Measurements from ENCODE around the gene AHDC1.
A peak's percentile ranks its signal among the peaks of the same experiment; 100 is the strongest.

The AHDC1 gene

DNA sequence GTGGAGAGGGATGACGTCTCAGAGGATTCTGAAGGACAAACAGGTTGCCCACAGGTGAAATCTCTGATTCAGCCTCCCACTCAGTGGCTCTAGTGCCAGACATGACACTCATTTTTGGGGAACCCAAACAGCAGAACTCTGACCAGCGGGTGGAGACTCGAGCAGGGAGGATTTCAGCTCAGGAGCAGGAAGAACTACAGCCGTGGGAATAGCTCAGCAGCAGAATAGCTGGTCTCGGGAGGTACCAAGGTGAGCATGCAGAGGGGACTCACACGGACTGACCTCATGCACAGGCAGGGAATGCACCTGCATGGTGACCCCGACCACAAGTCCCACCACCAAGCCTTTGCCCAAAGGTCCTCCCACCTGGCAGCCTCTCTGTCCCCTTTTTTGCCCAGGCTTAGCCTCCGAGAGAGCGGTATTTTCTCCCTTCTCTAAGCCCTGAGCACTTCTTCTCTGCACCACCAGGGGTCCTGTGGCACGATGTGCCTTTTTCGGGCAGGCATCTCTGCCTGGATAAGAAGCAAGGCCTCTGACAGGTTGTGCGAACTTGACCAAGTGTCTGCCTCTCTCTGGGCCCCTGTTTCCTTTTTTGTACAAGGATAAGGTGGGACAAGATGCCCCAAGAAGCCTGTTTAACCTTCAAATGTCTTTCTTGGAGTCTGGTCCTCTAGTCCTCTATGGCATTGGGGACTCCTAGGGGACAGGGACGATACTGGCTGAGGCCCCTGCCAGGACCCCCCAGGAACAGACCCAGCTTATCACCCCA, 39.8 kb upstream of the AHDC1 start (continued):
- TF ChIP-seq, protein P1, sequence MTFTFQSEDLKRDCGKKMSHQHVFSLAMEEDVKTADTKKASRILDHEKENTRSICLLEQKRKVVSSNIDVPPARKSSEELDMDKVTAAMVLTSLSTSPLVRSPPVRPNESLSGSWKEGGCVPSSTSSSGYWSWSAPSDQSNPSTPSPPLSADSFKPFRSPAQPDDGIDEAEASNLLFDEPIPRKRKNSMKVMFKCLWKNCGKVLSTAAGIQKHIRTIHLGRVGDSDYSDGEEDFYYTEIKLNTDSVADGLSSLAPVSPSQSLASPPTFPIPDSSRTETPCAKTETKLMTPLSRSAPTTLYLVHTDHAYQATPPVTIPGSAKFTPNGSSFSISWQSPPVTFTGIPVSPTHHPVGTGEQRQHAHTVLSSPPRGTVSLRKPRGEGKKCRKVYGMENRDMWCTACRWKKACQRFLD (tag by site-specific recombination; IDR thresholded peaks at IDR 0.05), result no peak
- TF ChIP-seq REPIN1 (tag by site-specific recombination; IDR thresholded peaks at IDR 0.05; ENCODE audit: low read depth) (no peak), KLF7 (tag by site-specific recombination; IDR thresholded peaks at IDR 0.05; ENCODE audit: borderline replicate concordance) (no peak), HOXA7 (CRISPR knock-in tag; IDR thresholded peaks at IDR 0.05; ENCODE audit: borderline replicate concordance) (no peak), ZNF214 (tag by site-specific recombination; IDR thresholded peaks at IDR 0.05; ENCODE audit: borderline replicate concordance) (no peak), ZNF433 (tag by site-specific recombination; IDR thresholded peaks at IDR 0.05; ENCODE audit: low read depth) (no peak), ZNF707 (tag by site-specific recombination; IDR thresholded peaks at IDR 0.05) (no peak), TRIM28 (IDR thresholded peaks at IDR 0.05; ENCODE audit: borderline replicate concordance, low read length) (peak; percentile 88), ZNF473 (tag by site-specific recombination; IDR thresholded peaks at IDR 0.05) (no peak), MYNN (tag by site-specific recombination; IDR thresholded peaks at IDR 0.05; ENCODE audit: borderline replicate concordance) (no peak), ZNF175 (tag by site-specific recombination; IDR thresholded peaks at IDR 0.05) (no peak), FEZF1 (tag by site-specific recombination; IDR thresholded peaks at IDR 0.05) (no peak), SP2 (tag by site-specific recombination; IDR thresholded peaks at IDR 0.05) (no peak), ZNF776 (tag by site-specific recombination; IDR thresholded peaks at IDR 0.05; ENCODE audit: borderline replicate concordance) (no peak), ZNF2 (tag by site-specific recombination; IDR thresholded peaks at IDR 0.05) (no peak), ZSCAN16 (tag by site-specific recombination; IDR thresholded peaks at IDR 0.05) (no peak), PRDM1 (tag by site-specific recombination; IDR thresholded peaks at IDR 0.05) (no peak), HOXD13 (CRISPR knock-in tag; IDR thresholded peaks at IDR 0.05; ENCODE audit: borderline replicate concordance) (no peak), ZBTB21 (tag by site-specific recombination; IDR thresholded peaks at IDR 0.05) (no peak), ZNF654 (tag by site-specific recombination; IDR thresholded peaks at IDR 0.05; ENCODE audit: low read depth) (peak; percentile 21; the same call in 1 of the 2 replicates), ZNF629 (tag by site-specific recombination; IDR thresholded peaks at IDR 0.05) (no peak), ZNF555 (tag by site-specific recombination; conservative IDR thresholded peaks at IDR 0.05) (no peak), BCL11A (tag by site-specific recombination; IDR thresholded peaks at IDR 0.05; ENCODE audit: low read depth) (no peak)
- TF ChIP-seq, protein P2, sequence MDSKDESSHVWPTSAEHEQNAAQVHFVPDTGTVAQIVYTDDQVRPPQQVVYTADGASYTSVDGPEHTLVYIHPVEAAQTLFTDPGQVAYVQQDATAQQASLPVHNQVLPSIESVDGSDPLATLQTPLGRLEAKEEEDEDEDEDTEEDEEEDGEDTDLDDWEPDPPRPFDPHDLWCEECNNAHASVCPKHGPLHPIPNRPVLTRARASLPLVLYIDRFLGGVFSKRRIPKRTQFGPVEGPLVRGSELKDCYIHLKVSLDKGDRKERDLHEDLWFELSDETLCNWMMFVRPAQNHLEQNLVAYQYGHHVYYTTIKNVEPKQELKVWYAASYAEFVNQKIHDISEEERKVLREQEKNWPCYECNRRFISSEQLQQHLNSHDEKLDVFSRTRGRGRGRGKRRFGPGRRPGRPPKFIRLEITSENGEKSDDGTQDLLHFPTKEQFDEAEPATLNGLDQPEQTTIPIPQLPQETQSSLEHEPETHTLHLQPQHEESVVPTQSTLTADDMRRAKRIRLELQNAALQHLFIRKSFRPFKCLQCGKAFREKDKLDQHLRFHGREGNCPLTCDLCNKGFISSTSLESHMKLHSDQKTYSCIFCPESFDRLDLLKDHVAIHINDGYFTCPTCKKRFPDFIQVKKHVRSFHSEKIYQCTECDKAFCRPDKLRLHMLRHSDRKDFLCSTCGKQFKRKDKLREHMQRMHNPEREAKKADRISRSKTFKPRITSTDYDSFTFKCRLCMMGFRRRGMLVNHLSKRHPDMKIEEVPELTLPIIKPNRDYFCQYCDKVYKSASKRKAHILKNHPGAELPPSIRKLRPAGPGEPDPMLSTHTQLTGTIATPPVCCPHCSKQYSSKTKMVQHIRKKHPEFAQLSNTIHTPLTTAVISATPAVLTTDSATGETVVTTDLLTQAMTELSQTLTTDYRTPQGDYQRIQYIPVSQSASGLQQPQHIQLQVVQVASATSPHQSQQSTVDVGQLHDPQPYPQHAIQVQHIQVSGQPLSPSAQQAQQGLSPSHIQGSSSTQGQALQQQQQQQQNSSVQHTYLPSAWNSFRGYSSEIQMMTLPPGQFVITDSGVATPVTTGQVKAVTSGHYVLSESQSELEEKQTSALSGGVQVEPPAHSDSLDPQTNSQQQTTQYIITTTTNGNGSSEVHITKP (tag by site-specific recombination; IDR thresholded peaks at IDR 0.05), result peak; percentile 96
- TF ChIP-seq, protein P3, sequence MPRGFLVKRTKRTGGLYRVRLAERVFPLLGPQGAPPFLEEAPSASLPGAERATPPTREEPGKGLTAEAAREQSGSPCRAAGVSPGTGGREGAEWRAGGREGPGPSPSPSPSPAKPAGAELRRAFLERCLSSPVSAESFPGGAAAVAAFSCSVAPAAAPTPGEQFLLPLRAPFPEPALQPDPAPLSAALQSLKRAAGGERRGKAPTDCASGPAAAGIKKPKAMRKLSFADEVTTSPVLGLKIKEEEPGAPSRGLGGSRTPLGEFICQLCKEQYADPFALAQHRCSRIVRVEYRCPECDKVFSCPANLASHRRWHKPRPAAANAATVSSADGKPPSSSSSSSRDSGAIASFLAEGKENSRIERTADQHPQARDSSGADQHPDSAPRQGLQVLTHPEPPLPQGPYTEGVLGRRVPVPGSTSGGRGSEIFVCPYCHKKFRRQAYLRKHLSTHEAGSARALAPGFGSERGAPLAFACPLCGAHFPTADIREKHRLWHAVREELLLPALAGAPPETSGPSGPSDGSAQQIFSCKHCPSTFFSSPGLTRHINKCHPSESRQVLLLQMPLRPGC (tag by site-specific recombination; IDR thresholded peaks at IDR 0.05), result no peak
- TF ChIP-seq, protein P4, sequence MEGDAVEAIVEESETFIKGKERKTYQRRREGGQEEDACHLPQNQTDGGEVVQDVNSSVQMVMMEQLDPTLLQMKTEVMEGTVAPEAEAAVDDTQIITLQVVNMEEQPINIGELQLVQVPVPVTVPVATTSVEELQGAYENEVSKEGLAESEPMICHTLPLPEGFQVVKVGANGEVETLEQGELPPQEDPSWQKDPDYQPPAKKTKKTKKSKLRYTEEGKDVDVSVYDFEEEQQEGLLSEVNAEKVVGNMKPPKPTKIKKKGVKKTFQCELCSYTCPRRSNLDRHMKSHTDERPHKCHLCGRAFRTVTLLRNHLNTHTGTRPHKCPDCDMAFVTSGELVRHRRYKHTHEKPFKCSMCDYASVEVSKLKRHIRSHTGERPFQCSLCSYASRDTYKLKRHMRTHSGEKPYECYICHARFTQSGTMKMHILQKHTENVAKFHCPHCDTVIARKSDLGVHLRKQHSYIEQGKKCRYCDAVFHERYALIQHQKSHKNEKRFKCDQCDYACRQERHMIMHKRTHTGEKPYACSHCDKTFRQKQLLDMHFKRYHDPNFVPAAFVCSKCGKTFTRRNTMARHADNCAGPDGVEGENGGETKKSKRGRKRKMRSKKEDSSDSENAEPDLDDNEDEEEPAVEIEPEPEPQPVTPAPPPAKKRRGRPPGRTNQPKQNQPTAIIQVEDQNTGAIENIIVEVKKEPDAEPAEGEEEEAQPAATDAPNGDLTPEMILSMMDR (tag by site-specific recombination; IDR thresholded peaks at IDR 0.05), result peak; percentile 71; the same call in 1 of the 2 replicates
- TF ChIP-seq, protein P5, sequence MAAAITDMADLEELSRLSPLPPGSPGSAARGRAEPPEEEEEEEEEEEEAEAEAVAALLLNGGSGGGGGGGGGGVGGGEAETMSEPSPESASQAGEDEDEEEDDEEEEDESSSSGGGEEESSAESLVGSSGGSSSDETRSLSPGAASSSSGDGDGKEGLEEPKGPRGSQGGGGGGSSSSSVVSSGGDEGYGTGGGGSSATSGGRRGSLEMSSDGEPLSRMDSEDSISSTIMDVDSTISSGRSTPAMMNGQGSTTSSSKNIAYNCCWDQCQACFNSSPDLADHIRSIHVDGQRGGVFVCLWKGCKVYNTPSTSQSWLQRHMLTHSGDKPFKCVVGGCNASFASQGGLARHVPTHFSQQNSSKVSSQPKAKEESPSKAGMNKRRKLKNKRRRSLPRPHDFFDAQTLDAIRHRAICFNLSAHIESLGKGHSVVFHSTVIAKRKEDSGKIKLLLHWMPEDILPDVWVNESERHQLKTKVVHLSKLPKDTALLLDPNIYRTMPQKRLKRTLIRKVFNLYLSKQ (tag by site-specific recombination; IDR thresholded peaks at IDR 0.05; ENCODE audit: borderline replicate concordance), result no peak
- TF ChIP-seq, protein P6, sequence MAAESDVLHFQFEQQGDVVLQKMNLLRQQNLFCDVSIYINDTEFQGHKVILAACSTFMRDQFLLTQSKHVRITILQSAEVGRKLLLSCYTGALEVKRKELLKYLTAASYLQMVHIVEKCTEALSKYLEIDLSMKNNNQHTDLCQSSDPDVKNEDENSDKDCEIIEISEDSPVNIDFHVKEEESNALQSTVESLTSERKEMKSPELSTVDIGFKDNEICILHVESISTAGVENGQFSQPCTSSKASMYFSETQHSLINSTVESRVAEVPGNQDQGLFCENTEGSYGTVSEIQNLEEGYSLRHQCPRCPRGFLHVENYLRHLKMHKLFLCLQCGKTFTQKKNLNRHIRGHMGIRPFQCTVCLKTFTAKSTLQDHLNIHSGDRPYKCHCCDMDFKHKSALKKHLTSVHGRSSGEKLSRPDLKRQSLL (tag by site-specific recombination; IDR thresholded peaks at IDR 0.05), result no peak
